ENCODE results near the gene COPG2. TPM values are rescaled to one million over a fixed set of nuclear protein-coding genes. Genes with fewer than 3 reads are reported as not detected.
A peak's percentile ranks its signal among the peaks of the same experiment; 100 is the strongest.

Gene COPG2
- total RNA-seq, 1 donor from 2014 or later: 167 TPM

GRCh38 chr7:130491841-130492522 is 176.6 kb downstream of the COPG2 start, which contains the start of gene MEST:
Gene MEST, plus strand, starts transcription at chr7:130492085. Its CDS starts 229 bp downstream, at chr7:130492314.
- DNase-seq (ENCODE audit: low spot score): peak; percentile 80
- Mint-ChIP-seq H3K9me3 (peaks cover 23% of the 10 kb centered on the region), H3K4me3 (peak within 1 kb of the TSS; percentile 95), H3K36me3 (peaks cover 33% of the 10 kb centered on the region), H3K27ac (peak within 1 kb of the TSS; percentile 94), H3K27me3 (ENCODE audit: insufficient read depth, low read depth) (peaks cover 12% of the 10 kb centered on the region), H3K4me1 (peaks cover 47% of the 10 kb centered on the region)
- peak within 1 kb of the TSS; percentile 64 for H3K4me3 ChIP-seq
- peaks cover 73% of the 10 kb centered on the region for H3K79me2 ChIP-seq (ENCODE audit: low read depth)
- no peaks in the 10 kb centered on the region for H3K9me3 ChIP-seq (ENCODE audit: low read depth)
- no peak for TF ChIP-seq EZH2 (IDR thresholded peaks at IDR 0.05)
- TF ChIP-seq EZH2phosphoT487 (IDR thresholded peaks at IDR 0.05): no peak
- no peak for TF ChIP-seq CTCF (IDR thresholded peaks at IDR 0.05)
- H3K36me3 ChIP-seq: peaks cover 6% of the 10 kb centered on the region
- no peak within 1 kb of the TSS for H3K27ac ChIP-seq
- H3K4me1 ChIP-seq: peaks cover 15% of the 10 kb centered on the region
- peak within 1 kb of the TSS; percentile 22 for H3K9ac ChIP-seq
- H2AFZ ChIP-seq (replicated peaks): no peak within 1 kb of the TSS
- peaks cover 15% of the 10 kb centered on the region for H3K27me3 ChIP-seq
- peak within 1 kb of the TSS; percentile 79 for H3K4me2 ChIP-seq
- H3F3A ChIP-seq (ENCODE audit: low read depth): peaks cover 22% of the 10 kb centered on the region
- H4K20me1 ChIP-seq (ENCODE audit: low read depth): peaks cover 46% of the 10 kb centered on the region

- Histone ChIP-seq H3K9me3 (ENCODE audit: low read depth) (no peaks in the 10 kb centered on the region), H3K4me2 (peak overlapping the region; percentile 79), H4K20me1 (ENCODE audit: low read depth) (peaks cover 37% of the 10 kb centered on the region), H3K4me1 (peaks cover 15% of the 10 kb centered on the region), H3K79me2 (ENCODE audit: low read depth) (peaks cover 66% of the 10 kb centered on the region), H3K27me3 (peaks cover 15% of the 10 kb centered on the region), H3K36me3 (peaks cover under 1% of the 10 kb centered on the region), H3K4me3 (peak overlapping the region; percentile 64), H2AFZ (replicated peaks) (no peak overlapping the region), H3K27ac (peak overlapping the region; percentile 38), H3F3A (ENCODE audit: low read depth) (peaks cover 22% of the 10 kb centered on the region), H3K9ac (no peak overlapping the region)
- H3K27me3 Mint-ChIP-seq (ENCODE audit: insufficient read depth, low read depth): peaks cover 15% of the 10 kb centered on the region
- H3K4me3 Mint-ChIP-seq: peak overlapping the region; percentile 86
- no peak for TF ChIP-seq EZH2phosphoT487 (IDR thresholded peaks at IDR 0.05)
- peak; percentile 70 for TF ChIP-seq CTCF (IDR thresholded peaks at IDR 0.05)
- no peak for TF ChIP-seq EZH2 (IDR thresholded peaks at IDR 0.05)
- peaks cover 49% of the 10 kb centered on the region for H3K4me1 Mint-ChIP-seq
- peak overlapping the region; percentile 94 for H3K27ac Mint-ChIP-seq
- peak; percentile 77 for DNase-seq (ENCODE audit: low spot score)
- H3K36me3 Mint-ChIP-seq: peaks cover 31% of the 10 kb centered on the region
- peaks cover 23% of the 10 kb centered on the region for H3K9me3 Mint-ChIP-seq
Observed at GRCh38 chr7:130490888-130491804, 177.4 kb downstream of the COPG2 start.

- Mint-ChIP-seq H3K9me3 (peaks cover 23% of the 10 kb centered on the region), H3K4me1 (peaks cover 47% of the 10 kb centered on the region), H3K36me3 (peaks cover 29% of the 10 kb centered on the region), H3K4me3 (peak overlapping the region; percentile 75), H3K27me3 (ENCODE audit: insufficient read depth, low read depth) (peaks cover 23% of the 10 kb centered on the region), H3K27ac (peak overlapping the region; percentile 92)
- Histone ChIP-seq H3K36me3 (no peaks in the 10 kb centered on the region), H4K20me1 (ENCODE audit: low read depth) (peaks cover 30% of the 10 kb centered on the region), H3K79me2 (ENCODE audit: low read depth) (peaks cover 58% of the 10 kb centered on the region), H3K4me3 (peak overlapping the region; percentile 64), H2AFZ (replicated peaks) (no peak overlapping the region), H3F3A (ENCODE audit: low read depth) (peaks cover 22% of the 10 kb centered on the region), H3K9ac (no peak overlapping the region), H3K4me2 (peak overlapping the region; percentile 79), H3K9me3 (ENCODE audit: low read depth) (no peaks in the 10 kb centered on the region), H3K4me1 (peaks cover 15% of the 10 kb centered on the region), H3K27me3 (peaks cover 15% of the 10 kb centered on the region), H3K27ac (peak overlapping the region; percentile 53)
- TF ChIP-seq EZH2phosphoT487 (IDR thresholded peaks at IDR 0.05) (no peak), CTCF (IDR thresholded peaks at IDR 0.05) (no peak), EZH2 (IDR thresholded peaks at IDR 0.05) (no peak)
- DNase-seq (ENCODE audit: low spot score): peak; percentile 90
Observed at GRCh38 chr7:130490311-130490791, 178.2 kb downstream of the COPG2 start.
